ENCODE data around the gene PLSCR4. TPM values are rescaled to one million over a fixed set of nuclear protein-coding genes. Genes with fewer than 3 reads are reported as not detected.

The PLSCR4 gene
- total and polyA plus RNA-seq, 4 donors, result 10.8 to 95.2 (median 20.8) TPM

GRCh38 chr3:146247911-146248310 is 3.0 kb downstream of the PLSCR4 start:
- Histone ChIP-seq H3K27me3 (ENCODE audit: control insufficient read depth in 3 of 3, insufficient read depth in 3 of 3, low read length in 2 of 3) (no peaks in the 10 kb centered on the region), H3K36me3 (ENCODE audit: control insufficient read depth in 4 of 4, insufficient read depth in 4 of 4, low read length in 4 of 4) (peaks cover 0 to 8% (median 4%) of the 10 kb centered on the region in 4 donors), H3K4me1 (ENCODE audit: control insufficient read depth in 5 of 5, insufficient read depth in 5 of 5, low read length in 5 of 5) (peaks cover 0 to 40% (median 3%) of the 10 kb centered on the region in 5 donors), H3K4me3 (no peak overlapping the region), H3K9ac (ENCODE audit: insufficient read depth in 1 of 2, low read length in 2 of 2) (peak overlapping the region in 1 of 2 donors; percentile 65), H3K27ac (ENCODE audit: low read depth in 1 of 2, low read length in 1 of 2) (no peak overlapping the region), H3K9me3 (ENCODE audit: control insufficient read depth in 4 of 4, insufficient read depth in 3 of 4, low read length in 3 of 4) (no peaks in the 10 kb centered on the region)
- ATAC-seq (ENCODE audit: insufficient read depth, low FRiP score), result no peak
- no peak for TF ChIP-seq CTCF (IDR thresholded peaks at IDR 0.05; ENCODE audit: control extremely low read depth, extremely low read depth)
- WGBS, 2 donors, result 80 to 89% methylated on average over 1 of the region's 1 CpG
- DNase-seq, result peak in 2 of 3 donors; percentile 56 to 57

GRCh38 chr3:146246526-146246925 is 4.4 kb downstream of the PLSCR4 start:
- ATAC-seq (ENCODE audit: insufficient read depth, low FRiP score), result no peak
- H3K36me3 ChIP-seq (ENCODE audit: control insufficient read depth in 4 of 4, insufficient read depth in 4 of 4, low read length in 4 of 4), result peaks cover 0 to 8% (median 4%) of the 10 kb centered on the region in 4 donors
- H3K27me3 ChIP-seq (ENCODE audit: control insufficient read depth in 3 of 3, insufficient read depth in 3 of 3, low read length in 2 of 3), result no peaks in the 10 kb centered on the region
- H3K4me3 ChIP-seq, result no peak overlapping the region
- no peak for TF ChIP-seq CTCF (IDR thresholded peaks at IDR 0.05; ENCODE audit: control extremely low read depth, extremely low read depth)
- 62 to 71% methylated on average over 2 of the region's 2 CpGs for WGBS, 2 donors
- peak in 2 of 3 donors; percentile 77 to 83 for DNase-seq
- no peak overlapping the region for H3K27ac ChIP-seq (ENCODE audit: low read depth in 1 of 2, low read length in 1 of 2)
- H3K4me1 ChIP-seq (ENCODE audit: control insufficient read depth in 5 of 5, insufficient read depth in 5 of 5, low read length in 5 of 5), result peaks cover 0 to 40% (median 1%) of the 10 kb centered on the region in 5 donors
- no peak overlapping the region for H3K9ac ChIP-seq (ENCODE audit: insufficient read depth in 1 of 2, low read length in 2 of 2)
- peaks cover 0 to 3% (median 0%) of the 10 kb centered on the region in 4 donors for H3K9me3 ChIP-seq (ENCODE audit: control insufficient read depth in 4 of 4, insufficient read depth in 3 of 4, low read length in 3 of 4)

- Histone ChIP-seq H3K27me3 (ENCODE audit: control insufficient read depth in 3 of 3, insufficient read depth in 3 of 3, low read length in 2 of 3) (no peaks in the 10 kb centered on the region), H3K4me1 (ENCODE audit: control insufficient read depth in 5 of 5, insufficient read depth in 5 of 5, low read length in 5 of 5) (peaks cover 0 to 27% (median 0%) of the 10 kb centered on the region in 5 donors), H3K9me3 (ENCODE audit: control insufficient read depth in 4 of 4, insufficient read depth in 3 of 4, low read length in 3 of 4) (peaks cover 0 to 3% (median 0%) of the 10 kb centered on the region in 4 donors), H3K27ac (ENCODE audit: low read depth in 1 of 2, low read length in 1 of 2) (no peak overlapping the region), H3K9ac (ENCODE audit: insufficient read depth in 1 of 2, low read length in 2 of 2) (no peak overlapping the region), H3K36me3 (ENCODE audit: control insufficient read depth in 4 of 4, insufficient read depth in 4 of 4, low read length in 4 of 4) (peaks cover 0 to 10% (median 4%) of the 10 kb centered on the region in 4 donors), H3K4me3 (no peak overlapping the region)
- no peak for DNase-seq
- WGBS, 2 donors, result 68 to 92% methylated on average over 1 of the region's 1 CpG
- no peak for ATAC-seq (ENCODE audit: insufficient read depth, low FRiP score)
- TF ChIP-seq CTCF (IDR thresholded peaks at IDR 0.05; ENCODE audit: control extremely low read depth, extremely low read depth), result no peak
Measured at GRCh38 chr3:146243559-146243958, 7.3 kb downstream of the PLSCR4 start.

Measured in lung (tissue), 12 donors.